ENCODE results near the gene TBC1D14. TPM values are rescaled to one million over a fixed set of nuclear protein-coding genes. Genes with fewer than 3 reads are reported as not detected.

The TBC1D14 gene
- total and polyA plus RNA-seq, 2 donors from 2014 or later, result 44.9 to 77.7 TPM

DNA sequence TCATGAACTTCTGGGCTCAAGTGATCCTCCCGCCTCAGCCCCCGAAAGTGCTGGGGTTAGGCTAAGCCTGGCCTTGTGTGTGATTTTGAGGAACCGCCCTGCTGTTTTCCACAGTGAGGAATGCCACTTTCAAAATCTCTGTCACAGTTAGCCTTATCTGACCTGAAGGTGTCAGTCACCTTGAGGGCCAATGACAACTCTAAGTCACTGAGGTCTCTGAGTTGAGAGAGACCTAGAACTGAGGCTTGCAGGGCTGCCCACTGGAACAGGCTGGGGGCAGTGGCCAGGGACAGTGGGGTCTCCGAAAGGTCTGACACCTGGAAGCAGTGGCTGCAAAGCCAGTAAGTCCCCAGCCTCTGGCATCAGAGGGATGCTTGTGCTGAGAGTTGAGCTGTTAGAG lies 139.7 kb downstream of the TBC1D14 start:
- intact Hi-C loops (cut with DNase I), result no loop called here
- no peaks in the 10 kb centered on the region for H3K9me3 ChIP-seq (ENCODE audit: control insufficient read depth in 2 of 3, insufficient read depth in 1 of 3, low read length in 3 of 3)
- H3K27me3 ChIP-seq (ENCODE audit: control insufficient read depth, insufficient read depth, low read length), result no peaks in the 10 kb centered on the region
- TF ChIP-seq, protein P1, sequence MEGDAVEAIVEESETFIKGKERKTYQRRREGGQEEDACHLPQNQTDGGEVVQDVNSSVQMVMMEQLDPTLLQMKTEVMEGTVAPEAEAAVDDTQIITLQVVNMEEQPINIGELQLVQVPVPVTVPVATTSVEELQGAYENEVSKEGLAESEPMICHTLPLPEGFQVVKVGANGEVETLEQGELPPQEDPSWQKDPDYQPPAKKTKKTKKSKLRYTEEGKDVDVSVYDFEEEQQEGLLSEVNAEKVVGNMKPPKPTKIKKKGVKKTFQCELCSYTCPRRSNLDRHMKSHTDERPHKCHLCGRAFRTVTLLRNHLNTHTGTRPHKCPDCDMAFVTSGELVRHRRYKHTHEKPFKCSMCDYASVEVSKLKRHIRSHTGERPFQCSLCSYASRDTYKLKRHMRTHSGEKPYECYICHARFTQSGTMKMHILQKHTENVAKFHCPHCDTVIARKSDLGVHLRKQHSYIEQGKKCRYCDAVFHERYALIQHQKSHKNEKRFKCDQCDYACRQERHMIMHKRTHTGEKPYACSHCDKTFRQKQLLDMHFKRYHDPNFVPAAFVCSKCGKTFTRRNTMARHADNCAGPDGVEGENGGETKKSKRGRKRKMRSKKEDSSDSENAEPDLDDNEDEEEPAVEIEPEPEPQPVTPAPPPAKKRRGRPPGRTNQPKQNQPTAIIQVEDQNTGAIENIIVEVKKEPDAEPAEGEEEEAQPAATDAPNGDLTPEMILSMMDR (IDR thresholded peaks at IDR 0.05; ENCODE audit: borderline replicate concordance, extremely low read depth, insufficient read depth), result no peak
- H3K9ac ChIP-seq (ENCODE audit: low read length in 3 of 3), result no peak overlapping the region
- no peak for FAIRE-seq
- H3K4me1 ChIP-seq (ENCODE audit: control insufficient read depth in 2 of 3, insufficient read depth in 2 of 3, low read depth in 1 of 3, low read length in 3 of 3), result peaks cover 2 to 26% (median 17%) of the 10 kb centered on the region in 3 donors
- no peak overlapping the region for H3K4me3 ChIP-seq (ENCODE audit: low read length in 3 of 3)
- DNase-seq, result no peak
- peaks cover 0 to 3% (median under 1%) of the 10 kb centered on the region in 3 donors for H3K36me3 ChIP-seq (ENCODE audit: control insufficient read depth in 2 of 3, insufficient read depth in 3 of 3, low read length in 3 of 3)
- no peak overlapping the region for H3K27ac ChIP-seq (ENCODE audit: low read depth in 2 of 2, low read length in 2 of 2)

DNA sequence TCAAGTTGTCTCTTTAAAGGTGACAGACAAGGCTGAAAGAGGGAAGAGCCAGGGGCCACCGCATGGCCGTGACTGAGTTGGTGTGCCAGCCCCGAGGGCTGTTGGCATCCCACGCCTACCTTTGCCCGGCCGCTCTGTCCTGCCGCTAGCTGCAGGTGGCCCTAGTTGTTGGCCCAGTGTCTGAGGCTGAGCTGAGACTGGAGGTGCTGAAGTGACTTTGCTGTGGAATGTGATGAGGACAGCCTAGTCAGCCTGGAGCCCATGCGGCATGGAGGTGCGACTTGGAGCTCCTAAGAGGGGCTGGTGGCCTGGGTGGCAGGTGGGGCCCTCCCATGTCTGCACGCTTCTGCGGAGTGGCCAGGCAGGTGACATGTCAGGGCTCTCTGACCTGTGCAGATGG lies 140.1 kb downstream of the TBC1D14 start:
- TF ChIP-seq, protein P1 (IDR thresholded peaks at IDR 0.05; ENCODE audit: borderline replicate concordance, extremely low read depth, insufficient read depth), result no peak
- FAIRE-seq (no peak), DNase-seq (no peak)
- no peak overlapping the region for H3K9ac ChIP-seq (ENCODE audit: low read length in 3 of 3)
- H3K27me3 ChIP-seq (ENCODE audit: control insufficient read depth, insufficient read depth, low read length), result no peaks in the 10 kb centered on the region
- peaks cover under 1 to 23% (median 15%) of the 10 kb centered on the region in 3 donors for H3K4me1 ChIP-seq (ENCODE audit: control insufficient read depth in 2 of 3, insufficient read depth in 2 of 3, low read depth in 1 of 3, low read length in 3 of 3)
- H3K4me3 ChIP-seq (ENCODE audit: low read length in 3 of 3), result no peak overlapping the region
- intact Hi-C loops (cut with DNase I), result no loop called here
- H3K27ac ChIP-seq (ENCODE audit: low read depth in 2 of 2, low read length in 2 of 2), result no peak overlapping the region
- peaks cover 0 to 8% (median 4%) of the 10 kb centered on the region in 3 donors for H3K36me3 ChIP-seq (ENCODE audit: control insufficient read depth in 2 of 3, insufficient read depth in 3 of 3, low read length in 3 of 3)
- H3K9me3 ChIP-seq (ENCODE audit: control insufficient read depth in 2 of 3, insufficient read depth in 1 of 3, low read length in 3 of 3), result no peaks in the 10 kb centered on the region

DNA sequence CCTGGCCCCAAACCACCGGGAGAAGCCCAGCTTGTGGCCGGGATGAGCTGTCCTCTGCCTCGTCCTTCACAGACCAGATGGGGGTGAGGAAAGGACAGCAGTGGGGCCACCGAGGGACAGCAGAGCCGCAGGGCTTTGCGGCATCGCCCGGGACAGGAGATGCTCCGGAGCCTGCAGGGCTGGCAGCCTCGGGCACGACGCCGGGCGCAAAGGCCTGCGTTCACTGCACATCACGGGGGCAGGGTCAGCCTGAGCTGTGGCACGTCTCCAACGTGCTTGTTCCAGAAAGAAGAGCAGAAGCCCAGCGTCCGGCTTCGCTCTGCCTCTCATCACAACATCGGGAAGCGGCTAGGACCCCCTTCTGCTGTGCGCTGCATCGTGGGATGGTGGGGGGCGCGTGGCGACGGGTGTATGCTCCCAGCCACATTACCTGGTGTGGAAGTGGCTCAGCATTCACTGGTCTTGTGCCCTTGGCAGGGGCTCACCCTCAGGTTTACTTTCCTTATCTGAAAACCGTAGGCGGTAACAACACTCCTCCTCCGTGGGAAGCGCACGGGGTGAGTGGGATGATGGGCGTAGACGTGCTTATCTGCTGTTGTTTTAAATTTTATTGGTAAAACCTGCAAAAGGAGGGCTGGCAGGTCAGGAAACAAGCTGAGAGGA lies 141.0 kb downstream of the TBC1D14 start:
- DNase-seq, result no peak
- TF ChIP-seq, protein P1 (IDR thresholded peaks at IDR 0.05; ENCODE audit: borderline replicate concordance, extremely low read depth, insufficient read depth), result no peak
- Histone ChIP-seq H3K27ac (ENCODE audit: low read depth in 2 of 2, low read length in 2 of 2) (no peak overlapping the region), H3K9me3 (ENCODE audit: control insufficient read depth in 2 of 3, insufficient read depth in 1 of 3, low read length in 3 of 3) (no peaks in the 10 kb centered on the region), H3K27me3 (ENCODE audit: control insufficient read depth, insufficient read depth, low read length) (no peaks in the 10 kb centered on the region), H3K9ac (ENCODE audit: low read length in 3 of 3) (no peak overlapping the region), H3K4me1 (ENCODE audit: control insufficient read depth in 2 of 3, insufficient read depth in 2 of 3, low read depth in 1 of 3, low read length in 3 of 3) (peaks cover 0 to 14% (median 12%) of the 10 kb centered on the region in 3 donors), H3K4me3 (ENCODE audit: low read length in 3 of 3) (no peak overlapping the region), H3K36me3 (ENCODE audit: control insufficient read depth in 2 of 3, insufficient read depth in 3 of 3, low read length in 3 of 3) (peaks cover 0 to 16% (median 4%) of the 10 kb centered on the region in 3 donors)
- intact Hi-C loops (cut with DNase I), result no loop called here
- no peak for FAIRE-seq

Data from kidney (tissue), 14 donors.